CD4-positive, alpha-beta memory T cell (primary cell): ENCODE results near the gene MEX3C. TPM values are rescaled to one million over a fixed set of nuclear protein-coding genes. Genes with fewer than 3 reads are reported as not detected.

Source experiments
- CTCF ChIA-PET: fragments of 350-600 bp; sonication (Branson Sonifier 250); formaldehyde crosslinking; loops from one replicate; lab custom pipeline; 2021; ENCODE audit warnings: inconsistent platforms; ENCODE audit not compliant: partially characterized antibody; lab: Charles Lee
- POLR2A ChIA-PET: fragments of 350-600 bp; sonication (Branson Sonifier 250); formaldehyde crosslinking; loops from one replicate; lab custom pipeline; 2021; ENCODE audit not compliant: partially characterized antibody; lab: Charles Lee
- DNase-seq, 5 donors: peaks; one replicate each; pipeline versions ENCODE4 v3.0.0 to v3.0.0-alpha.2; 2020 to 2022; ENCODE audit warnings: mixed read lengths in 1 of 5
- H3K27ac ChIP-seq: one replicate; pipeline ENCODE4 v1.7.0; 2013; ENCODE audit warnings: low read depth, low read length
- H3K27me3 ChIP-seq: 2 replicates; pipeline ENCODE4 v1.7.0; 2013; ENCODE audit warnings: mild to moderate bottlenecking, low read length, moderate library complexity; ENCODE audit not compliant: insufficient read depth
- H3K36me3 ChIP-seq: 2 replicates; pipeline ENCODE4 v1.7.0; 2013; ENCODE audit warnings: mild to moderate bottlenecking, low read length, moderate library complexity; ENCODE audit not compliant: insufficient read depth
- H3K4me1 ChIP-seq: 2 replicates; pipeline ENCODE4 v1.7.0; 2013; ENCODE audit warnings: mild to moderate bottlenecking, low read length, moderate library complexity; ENCODE audit not compliant: insufficient read depth
- H3K4me3 ChIP-seq, 2 donors: one replicate each; pipeline ENCODE4 v1.7.0; 2013; ENCODE audit warnings: low read length in 2 of 2, mild to moderate bottlenecking in 1 of 2
- H3K9me3 ChIP-seq, 2 donors: one replicate each; pipeline ENCODE4 v1.7.0; 2013; ENCODE audit warnings: low read length in 2 of 2, control low read depth in 1 of 2; ENCODE audit not compliant: control insufficient read depth in 1 of 2
- H3K27ac Mint-ChIP-seq, 7 donors: one replicate each; pipeline ENCODE4 v1.8.0; 2020 to 2021; ENCODE audit warnings: mixed read lengths in 7 of 7, mild to moderate bottlenecking in 6 of 7, inconsistent platforms in 3 of 7, moderate library complexity in 3 of 7
- H3K27me3 Mint-ChIP-seq, 2 donors: one replicate each; pipeline ENCODE4 v1.8.0; 2020 to 2021; ENCODE audit warnings: mixed read lengths in 2 of 2
- H3K36me3 Mint-ChIP-seq, 2 donors: one replicate each; pipeline ENCODE4 v1.8.0; 2020 to 2021; ENCODE audit warnings: mixed read lengths in 2 of 2, inconsistent platforms in 1 of 2, mild to moderate bottlenecking in 1 of 2
- H3K4me1 Mint-ChIP-seq, 4 donors: one replicate each; pipeline ENCODE4 v1.8.0; 2020 to 2021; ENCODE audit warnings: mixed read lengths in 4 of 4, mild to moderate bottlenecking in 1 of 4
- H3K4me3 Mint-ChIP-seq, 8 donors: one replicate each; pipeline ENCODE4 v1.8.0; 2020 to 2021; ENCODE audit warnings: mixed read lengths in 8 of 8, mild to moderate bottlenecking in 7 of 8, moderate library complexity in 6 of 8, inconsistent platforms in 3 of 8
- H3K9me3 Mint-ChIP-seq, 8 donors: one replicate each; pipeline ENCODE4 v1.8.0; 2020 to 2021; ENCODE audit warnings: mixed read lengths in 8 of 8, mild to moderate bottlenecking in 5 of 8, inconsistent platforms in 3 of 8, moderate library complexity in 1 of 8
- intact Hi-C: fragments of 100-400 bp; cut with micrococcal nuclease; formaldehyde crosslinking; loops from one replicate; pipeline ENCODE4 v1.15.1; 2023
- polyA plus RNA-seq, 2 donors: library from polyadenylated mRNA; unstranded; fragments of 300-500 nt; fragmentation: Illumina TruSeq; gene quantifications; one replicate each; pipeline ENCODE4 v1.2.3, GENCODE V29; 2021
- total RNA-seq, 2 experiments: library from RNA; stranded (reverse); gene quantifications; one replicate each; pipeline ENCODE4 v1.2.3, GENCODE V29; 2021

MEX3C gene
- total and polyA plus RNA-seq, 4 experiments from 2014 or later: 3.5 to 64.8 (median 35.7) TPM

- Mint-ChIP-seq H3K27me3 (peaks cover 0 to 2% of the 10 kb centered on the region in 2 donors), H3K9me3 (peaks cover 0 to 2% (median 0%) of the 10 kb centered on the region in 8 donors), H3K36me3 (no peaks in the 10 kb centered on the region), H3K4me3 (no peak overlapping the region), H3K27ac (peak overlapping the region in 1 of 7 donors; percentile 36), H3K4me1 (no peaks in the 10 kb centered on the region)
- ChIA-PET POLR2A (no interaction called here), CTCF (no interaction called here)
- Histone ChIP-seq H3K36me3 (no peaks in the 10 kb centered on the region), H3K4me1 (no peaks in the 10 kb centered on the region), H3K27me3 (no peaks in the 10 kb centered on the region), H3K4me3 (no peak overlapping the region), H3K27ac (no peak overlapping the region), H3K9me3 (no peaks in the 10 kb centered on the region)
- DNase-seq: peak in 1 of 5 donors; percentile 26
- intact Hi-C loops: no loop called here
These were observed 61.7 kb downstream of the MEX3C start for GRCh38 chr18:51135795-51136194.

DNA sequence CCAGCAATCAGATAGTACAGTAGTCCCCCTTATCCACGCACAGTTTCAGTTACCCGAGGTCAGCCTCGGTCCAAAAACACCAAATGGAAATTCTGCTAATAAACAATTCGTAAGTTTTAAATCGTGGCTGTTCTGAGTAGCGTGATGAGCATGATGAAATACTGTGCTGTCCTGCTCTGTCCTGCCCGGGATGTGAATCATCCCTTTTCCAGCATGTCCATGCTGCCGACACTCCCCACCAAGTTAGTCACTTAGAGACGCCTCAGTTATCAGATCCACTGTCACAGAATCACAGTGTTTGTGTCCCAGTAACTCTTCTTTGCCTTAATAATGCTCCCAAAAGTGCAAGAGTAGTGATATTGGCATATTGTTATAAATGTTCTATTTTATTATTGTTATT is 62.1 kb downstream of the MEX3C start:
- Histone ChIP-seq H3K4me3 (no peak overlapping the region), H3K9me3 (no peaks in the 10 kb centered on the region), H3K4me1 (no peaks in the 10 kb centered on the region), H3K27ac (no peak overlapping the region), H3K27me3 (no peaks in the 10 kb centered on the region), H3K36me3 (no peaks in the 10 kb centered on the region)
- Mint-ChIP-seq H3K27me3 (peaks cover 0 to 2% of the 10 kb centered on the region in 2 donors), H3K4me1 (no peaks in the 10 kb centered on the region), H3K27ac (no peak overlapping the region), H3K36me3 (no peaks in the 10 kb centered on the region), H3K4me3 (no peak overlapping the region), H3K9me3 (peaks cover 0 to under 1% (median 0%) of the 10 kb centered on the region in 8 donors)
- CTCF ChIA-PET: no interaction called here
- no peak for DNase-seq
- POLR2A ChIA-PET: no interaction called here
- intact Hi-C loops: no loop called here

GRCh38 chr18:51134721-51135120 is 62.8 kb downstream of the MEX3C start:
- H3K9me3 ChIP-seq: no peaks in the 10 kb centered on the region
- no peak overlapping the region for H3K27ac ChIP-seq
- no peaks in the 10 kb centered on the region for H3K4me1 ChIP-seq
- H3K36me3 ChIP-seq: no peaks in the 10 kb centered on the region
- CTCF ChIA-PET: no interaction called here
- POLR2A ChIA-PET: no interaction called here
- Mint-ChIP-seq H3K27me3 (peaks cover 0 to 2% of the 10 kb centered on the region in 2 donors), H3K27ac (no peak overlapping the region), H3K4me3 (no peak overlapping the region), H3K4me1 (no peaks in the 10 kb centered on the region), H3K9me3 (no peaks in the 10 kb centered on the region), H3K36me3 (no peaks in the 10 kb centered on the region)
- intact Hi-C loops: no loop called here
- DNase-seq: no peak
- no peak overlapping the region for H3K4me3 ChIP-seq
- H3K27me3 ChIP-seq: no peaks in the 10 kb centered on the region

DNA sequence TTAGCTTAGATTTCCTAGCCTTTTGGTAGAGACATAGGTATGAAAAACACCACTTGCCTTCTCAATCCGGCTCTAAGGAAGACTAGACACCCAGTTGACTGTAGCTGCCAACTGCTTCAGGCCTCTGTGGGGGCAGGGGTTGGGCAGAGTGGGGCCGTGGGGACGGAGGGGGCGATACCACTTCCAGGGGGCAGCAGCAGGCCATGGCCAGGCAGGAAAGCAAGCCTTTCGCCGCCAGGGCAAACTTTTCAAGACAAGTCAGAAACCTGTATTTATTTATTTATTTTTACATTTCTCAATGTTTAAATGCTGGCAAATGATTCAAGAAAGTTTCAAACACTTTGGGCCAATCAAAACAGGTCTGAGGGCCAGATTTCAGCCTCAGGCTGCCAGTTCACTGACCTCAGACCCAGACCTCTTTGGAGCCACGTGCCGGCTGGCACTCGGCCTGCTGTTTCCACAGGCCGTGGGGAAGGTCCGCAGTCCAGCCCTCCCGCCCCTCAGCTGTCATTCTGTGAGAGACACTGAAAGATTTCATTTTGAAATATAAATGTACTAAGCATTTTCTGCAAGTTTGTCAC is 63.8 kb downstream of the MEX3C start:
- H3K27ac ChIP-seq: no peak overlapping the region
- POLR2A ChIA-PET: no interaction called here
- CTCF ChIA-PET: no interaction called here

GRCh38 chr18:51132256-51132935 is 65.1 kb downstream of the MEX3C start:
- H3K36me3 ChIP-seq: no peaks in the 10 kb centered on the region
- no peak overlapping the region for H3K4me3 ChIP-seq
- Mint-ChIP-seq H3K27me3 (peaks cover 0 to 2% of the 10 kb centered on the region in 2 donors), H3K4me1 (no peaks in the 10 kb centered on the region), H3K36me3 (no peaks in the 10 kb centered on the region), H3K9me3 (no peaks in the 10 kb centered on the region), H3K4me3 (no peak overlapping the region), H3K27ac (no peak overlapping the region)
- H3K27ac ChIP-seq: no peak overlapping the region
- no peak for DNase-seq
- no peaks in the 10 kb centered on the region for H3K9me3 ChIP-seq
- no peaks in the 10 kb centered on the region for H3K4me1 ChIP-seq
- POLR2A ChIA-PET: no interaction called here
- intact Hi-C loops: no loop called here
- no peaks in the 10 kb centered on the region for H3K27me3 ChIP-seq
- CTCF ChIA-PET: interaction anchor here (1.5 kb wide), 1 partner anchor 66 kb away, joined by 5 read pairs; no protein-coding TSS in a partner anchor

More for the DNA sequence above, 63.8 kb downstream of the MEX3C start:
- no peaks in the 10 kb centered on the region for H3K9me3 Mint-ChIP-seq
- intact Hi-C loops: no loop called here
- peaks cover 0 to 2% of the 10 kb centered on the region in 2 donors for H3K27me3 Mint-ChIP-seq
- Histone ChIP-seq H3K4me1 (no peaks in the 10 kb centered on the region), H3K4me3 (no peak overlapping the region), H3K36me3 (no peaks in the 10 kb centered on the region), H3K9me3 (no peaks in the 10 kb centered on the region), H3K27me3 (no peaks in the 10 kb centered on the region)
- no peak for DNase-seq
- H3K4me1 Mint-ChIP-seq: no peaks in the 10 kb centered on the region
- no peak overlapping the region for H3K4me3 Mint-ChIP-seq
- no peaks in the 10 kb centered on the region for H3K36me3 Mint-ChIP-seq
- H3K27ac Mint-ChIP-seq: no peak overlapping the region

DNA sequence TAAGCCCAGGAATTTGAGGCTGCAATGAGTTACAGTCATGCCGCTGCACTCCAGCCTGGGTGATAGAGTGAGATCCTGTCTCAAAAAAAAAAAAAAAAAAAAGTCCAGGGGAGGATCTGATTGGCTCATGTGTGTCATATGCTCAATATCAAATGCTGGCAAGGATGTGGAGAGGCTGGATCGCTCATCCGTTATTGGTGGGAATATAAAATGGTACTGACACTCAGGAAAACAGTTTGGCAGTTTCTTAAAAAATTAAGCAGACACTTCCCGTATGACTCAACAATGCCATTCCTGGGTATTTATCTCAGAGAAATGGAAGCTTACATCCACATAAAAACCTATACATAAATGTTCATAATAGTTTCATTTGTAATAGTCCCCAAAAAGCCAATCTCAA is 68.9 kb downstream of the MEX3C start:
- DNase-seq: no peak
- Mint-ChIP-seq H3K4me1 (no peaks in the 10 kb centered on the region), H3K27me3 (peaks cover 0 to 2% of the 10 kb centered on the region in 2 donors), H3K4me3 (no peak overlapping the region), H3K36me3 (no peaks in the 10 kb centered on the region), H3K9me3 (no peaks in the 10 kb centered on the region), H3K27ac (no peak overlapping the region)
- intact Hi-C loops: no loop called here
- no peak overlapping the region for H3K4me3 ChIP-seq
- CTCF ChIA-PET: interaction anchor here (0.7 to 1.4 kb wide), 3 partner anchors 30 to 245 kb away, joined by 3 read pairs; no protein-coding TSS in a partner anchor
- no peaks in the 10 kb centered on the region for H3K36me3 ChIP-seq
- POLR2A ChIA-PET: no interaction called here
- H3K9me3 ChIP-seq: no peaks in the 10 kb centered on the region
- H3K4me1 ChIP-seq: no peaks in the 10 kb centered on the region
- H3K27me3 ChIP-seq: no peaks in the 10 kb centered on the region
- no peak overlapping the region for H3K27ac ChIP-seq

- POLR2A ChIA-PET: no interaction called here
- DNase-seq: no peak
- H3K4me1 ChIP-seq: no peaks in the 10 kb centered on the region
- Mint-ChIP-seq H3K4me1 (no peaks in the 10 kb centered on the region), H3K27me3 (peaks cover 0 to 3% of the 10 kb centered on the region in 2 donors), H3K27ac (no peak overlapping the region), H3K4me3 (no peak overlapping the region), H3K36me3 (no peaks in the 10 kb centered on the region), H3K9me3 (no peaks in the 10 kb centered on the region)
- H3K36me3 ChIP-seq: no peaks in the 10 kb centered on the region
- no peak overlapping the region for H3K27ac ChIP-seq
- intact Hi-C loops: no loop called here
- no peaks in the 10 kb centered on the region for H3K9me3 ChIP-seq
- H3K4me3 ChIP-seq: no peak overlapping the region
- CTCF ChIA-PET: interaction anchor here (1.4 kb wide), 1 partner anchor 29 kb away, joined by 3 read pairs; no protein-coding TSS in a partner anchor
- H3K27me3 ChIP-seq: no peaks in the 10 kb centered on the region
These were observed 69.8 kb downstream of the MEX3C start for GRCh38 chr18:51127664-51128063.
